NCI-H2171 (cell line): ENCODE results near the gene RNF125.
"Not testable (repeated sequence)": the region's sequence is repeated elsewhere in the genome, so short reads cannot be mapped to it uniquely, and the experiment has no call there.

ENCODE experiments used
- DNase-seq: peaks from one replicate; lab custom pipeline; 2025; lab: John Stamatoyannopoulos, UW

RNF125 gene

GRCh38 chr18:32018331-32019250 is at the start of gene RNF125:
TSS of gene RNF125 (plus strand) at chr18:32018825. CDS start at chr18:32018864, 39 bp downstream.
- DNase-seq = peak; percentile 77

- DNase-seq = no peak
Observed at GRCh38 chr18:31970617-31971016, 48.0 kb upstream of the RNF125 start.

GRCh38 chr18:31973929-31974546 is 44.6 kb upstream of the RNF125 start:
- DNase-seq = no peak

DNA sequence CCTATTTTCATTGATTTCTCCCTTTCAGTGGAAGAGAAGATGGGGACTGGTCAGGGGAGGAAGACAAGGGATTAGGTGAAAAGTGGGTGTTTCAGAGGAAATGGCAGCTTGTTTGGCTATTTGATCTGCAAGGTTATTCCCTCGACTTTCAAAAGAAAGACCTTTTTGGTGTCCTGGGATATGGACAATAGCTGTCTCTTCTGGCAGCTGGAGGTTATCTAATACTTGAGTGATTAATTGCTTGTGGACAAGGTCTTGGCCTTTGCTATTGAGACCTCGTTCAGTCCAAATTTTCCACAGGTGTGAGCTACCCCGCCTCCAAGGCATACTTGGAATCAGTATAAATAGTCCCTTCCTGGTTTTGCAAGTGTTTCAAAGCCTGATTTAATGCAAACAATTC is 42.4 kb upstream of the RNF125 start:
- DNase-seq = no peak

DNA sequence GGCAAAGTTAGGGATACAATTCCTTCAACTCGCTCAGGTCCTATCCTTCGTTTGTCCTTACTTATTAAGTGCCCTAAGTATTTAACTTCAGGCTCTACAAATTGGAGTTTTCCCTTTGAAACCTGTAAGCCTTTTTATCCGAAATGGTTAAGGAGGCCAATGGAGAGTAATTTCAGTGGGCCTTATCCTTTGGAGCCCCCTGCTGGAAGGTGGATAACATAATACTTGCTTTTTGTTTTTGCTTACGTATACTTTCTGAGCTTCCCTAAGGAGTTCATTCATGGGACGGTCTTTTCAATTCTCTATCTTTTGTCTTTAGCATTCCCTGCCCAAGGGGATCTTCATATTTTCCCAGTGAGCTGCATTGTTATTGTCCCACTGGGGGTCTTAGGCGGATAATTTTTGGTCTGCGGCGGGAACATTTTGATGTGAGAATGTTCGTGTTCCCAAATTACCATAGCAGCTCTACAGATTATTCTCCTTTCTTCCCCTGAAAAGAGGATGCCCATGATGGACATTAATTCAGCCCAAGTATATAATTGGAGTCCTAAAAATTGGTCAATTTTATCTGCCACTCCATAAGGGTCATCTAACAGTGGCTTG is 41.3 kb upstream of the RNF125 start:
- peak; percentile 31 for DNase-seq

DNA sequence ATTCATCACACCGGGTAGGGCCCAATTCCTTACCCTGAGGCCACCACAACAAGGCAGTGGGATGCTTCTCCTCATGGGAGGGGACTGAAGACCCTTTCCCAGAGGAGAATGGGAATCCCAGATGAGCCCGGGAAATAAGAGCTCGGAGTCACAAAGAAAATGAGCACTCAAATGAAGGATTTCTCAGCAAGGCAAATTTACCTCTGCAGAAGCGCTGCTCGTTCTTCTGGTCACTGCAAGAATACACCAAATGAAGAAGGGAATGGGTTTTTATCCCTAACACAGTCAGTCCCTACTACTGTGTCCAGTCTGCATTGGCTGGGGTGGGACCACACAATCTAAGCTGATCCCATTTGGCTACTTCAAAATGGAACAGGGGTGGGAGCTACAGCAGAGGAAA is 40.0 kb upstream of the RNF125 start:
- no peak for DNase-seq

DNA sequence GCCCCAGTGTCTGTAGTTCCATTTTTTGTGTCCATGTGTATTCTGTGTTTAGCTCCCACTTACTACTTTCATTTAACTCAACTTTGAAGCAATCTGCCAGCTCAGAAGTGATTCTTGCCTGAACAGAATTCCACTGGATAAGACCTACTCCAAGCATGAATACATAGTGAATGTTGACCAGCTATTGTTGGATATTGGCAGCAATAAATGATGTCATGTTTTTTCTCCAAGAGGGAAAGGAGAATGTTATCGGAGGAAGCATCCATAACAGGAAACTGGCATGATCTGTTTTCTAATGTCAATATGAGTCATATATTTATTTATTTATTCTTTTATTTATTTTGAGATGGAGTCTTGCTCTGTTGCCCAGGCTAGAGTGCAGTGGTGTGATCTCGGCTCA is 38.9 kb upstream of the RNF125 start:
- DNase-seq = no peak

DNA sequence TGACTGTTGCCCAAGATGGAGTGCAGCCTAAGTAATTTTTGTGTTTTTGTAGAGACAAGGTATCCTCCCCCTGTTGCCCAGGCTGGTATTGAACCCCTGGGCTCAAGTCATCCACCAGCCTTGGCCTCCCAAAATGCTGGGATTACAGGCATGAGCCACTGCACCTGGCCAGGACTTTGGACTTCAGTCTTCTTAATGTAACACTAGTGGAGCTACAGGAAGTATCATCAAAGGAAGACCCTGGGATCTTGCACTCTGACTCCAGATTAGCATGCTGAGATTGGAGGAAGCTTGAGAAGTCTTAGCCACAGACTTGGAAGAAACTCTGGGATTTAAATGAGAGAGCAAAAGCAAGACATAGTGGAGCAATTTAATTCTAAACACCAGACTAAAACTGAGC is 37.8 kb upstream of the RNF125 start:
- no peak for DNase-seq

- no peak for DNase-seq
Observed at GRCh38 chr18:31983020-31983419, 35.6 kb upstream of the RNF125 start.

- no peak for DNase-seq
Observed at GRCh38 chr18:31983976-31984375, 34.6 kb upstream of the RNF125 start.

DNA sequence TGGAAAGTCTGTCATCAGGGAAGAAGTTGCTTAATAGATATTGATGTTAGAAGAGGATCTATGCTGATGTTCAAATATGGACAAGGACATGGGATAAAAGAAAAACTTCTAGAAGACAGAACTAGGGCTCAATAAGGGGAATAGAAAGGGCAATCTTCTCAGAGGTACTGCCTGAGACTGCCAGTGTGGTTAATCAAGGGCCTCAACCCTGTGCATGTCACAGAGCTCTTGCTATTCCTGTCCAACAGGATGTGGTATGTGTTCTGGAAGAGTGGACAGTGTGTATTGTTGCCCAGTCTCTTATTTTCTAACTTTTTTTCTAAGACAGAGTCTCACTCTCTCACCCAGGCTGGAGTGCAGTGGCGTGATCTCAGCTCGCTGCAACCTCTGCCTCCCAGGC is 27.8 kb upstream of the RNF125 start:
- no peak for DNase-seq

DNA sequence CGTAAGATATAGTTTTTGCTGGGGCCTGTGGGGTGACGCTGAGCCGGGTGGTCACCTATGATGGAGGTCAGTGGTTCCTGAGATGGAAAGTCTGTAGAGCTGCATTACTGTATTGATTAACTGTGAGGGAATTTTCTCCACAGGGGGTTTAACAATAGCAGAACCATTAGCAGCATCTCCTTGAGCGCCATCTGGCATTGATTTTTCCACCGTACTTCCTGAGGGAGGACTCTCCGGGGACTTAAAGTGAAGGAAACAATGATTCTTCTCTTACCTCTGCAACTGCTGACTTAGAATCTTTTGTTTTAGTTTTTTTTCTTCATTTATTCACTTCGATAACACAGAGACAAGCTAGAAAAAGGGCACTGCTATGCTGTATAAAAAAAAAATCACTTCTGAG is 22.6 kb upstream of the RNF125 start:
- peak; percentile 63 for DNase-seq

DNA sequence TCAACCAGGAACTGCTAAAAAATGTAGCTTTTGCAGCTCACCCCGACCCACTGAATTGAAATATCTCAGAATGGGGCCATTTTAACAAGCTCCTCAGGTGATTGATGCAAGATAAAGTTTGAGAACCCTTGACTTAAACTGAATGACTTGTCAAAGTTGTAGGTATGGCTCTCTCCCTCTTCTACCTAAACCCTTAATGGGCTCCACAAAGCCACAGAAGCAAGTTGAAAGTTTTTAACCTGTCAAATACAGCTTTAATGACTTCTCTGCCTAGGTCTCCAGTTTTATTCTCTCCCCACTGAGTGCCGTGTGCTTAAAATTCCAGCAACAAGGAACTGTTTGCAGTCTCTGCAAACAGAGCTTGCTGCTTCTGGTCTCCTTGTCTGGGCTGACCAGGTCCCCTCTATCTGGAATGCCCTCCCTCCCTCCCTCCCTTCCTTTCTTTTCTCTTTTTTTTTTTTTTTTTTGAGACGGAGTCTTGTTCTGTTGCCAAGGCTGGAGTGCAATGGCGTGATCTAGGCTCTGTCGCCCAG is 19.7 kb upstream of the RNF125 start:
- no peak for DNase-seq

DNA sequence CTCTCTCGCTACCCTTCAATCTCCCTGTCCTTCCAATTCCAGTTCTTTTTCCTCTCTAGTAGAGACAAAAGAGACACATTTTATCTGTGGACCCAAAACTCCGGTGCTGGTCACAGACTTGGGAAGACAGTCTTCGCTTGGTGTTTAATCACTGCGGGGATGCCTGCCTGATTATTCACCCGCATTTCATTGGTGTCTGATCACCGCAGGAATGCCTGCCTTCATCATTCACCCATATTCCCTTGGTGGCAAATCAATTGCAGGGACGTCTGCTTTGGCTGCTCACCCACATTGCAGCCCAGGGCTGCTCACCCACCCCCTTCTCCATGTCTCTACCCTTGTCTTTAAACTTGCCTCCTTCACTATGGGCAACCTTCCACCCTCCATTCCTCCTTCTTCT is 17.5 kb upstream of the RNF125 start:
- not testable (repeated sequence) for DNase-seq

DNA sequence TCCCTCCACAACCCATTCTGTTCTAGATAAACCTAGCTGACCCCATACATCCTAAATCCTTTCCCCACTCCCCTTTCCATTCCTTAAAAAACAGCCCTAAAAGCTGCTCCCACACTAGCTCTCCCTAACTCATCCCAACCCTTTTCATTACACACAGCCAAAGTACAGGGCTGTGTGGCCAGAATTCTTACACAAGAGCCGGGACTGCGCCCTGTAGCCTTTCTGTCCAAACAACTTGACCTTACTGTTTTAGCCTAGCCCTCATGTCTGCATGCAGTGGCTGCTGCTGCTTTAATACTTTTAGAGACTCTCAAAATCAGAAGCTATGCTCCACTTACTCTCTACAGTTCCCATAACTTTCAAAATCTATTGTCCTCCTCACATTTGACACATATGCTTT is 14.8 kb upstream of the RNF125 start:
- DNase-seq = not testable (repeated sequence)

DNA sequence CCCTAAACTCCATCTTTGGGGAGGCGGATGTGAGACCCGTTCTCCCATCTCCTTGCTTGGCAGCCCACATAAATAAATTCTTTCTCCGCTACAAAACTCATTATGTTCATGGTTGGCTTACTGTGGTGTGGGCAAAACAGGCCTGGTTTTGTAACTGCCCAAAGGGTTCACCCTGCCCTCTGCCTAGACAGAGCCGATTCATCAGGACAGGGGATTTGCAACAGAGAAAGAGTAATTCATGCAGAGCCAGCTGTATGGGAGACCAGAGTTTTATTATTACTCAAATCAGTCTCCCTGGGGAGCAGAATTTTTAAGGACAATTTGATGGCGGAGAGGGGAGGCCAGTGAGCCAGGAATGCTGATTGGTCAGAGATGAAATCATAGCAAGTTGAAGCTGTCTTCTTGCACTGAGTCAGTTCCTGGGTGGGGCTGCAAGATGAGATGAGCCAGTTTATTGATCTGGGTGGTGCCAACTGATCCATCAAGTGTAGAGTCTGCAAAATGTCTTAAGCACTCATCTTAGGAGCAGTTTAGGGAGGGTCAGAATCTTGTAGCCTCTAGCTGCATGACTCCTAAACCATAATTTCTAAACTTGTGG is 8.4 kb upstream of the RNF125 start:
- DNase-seq = no peak

- no peak for DNase-seq
Observed at GRCh38 chr18:32011193-32011592, 7.4 kb upstream of the RNF125 start.

DNA sequence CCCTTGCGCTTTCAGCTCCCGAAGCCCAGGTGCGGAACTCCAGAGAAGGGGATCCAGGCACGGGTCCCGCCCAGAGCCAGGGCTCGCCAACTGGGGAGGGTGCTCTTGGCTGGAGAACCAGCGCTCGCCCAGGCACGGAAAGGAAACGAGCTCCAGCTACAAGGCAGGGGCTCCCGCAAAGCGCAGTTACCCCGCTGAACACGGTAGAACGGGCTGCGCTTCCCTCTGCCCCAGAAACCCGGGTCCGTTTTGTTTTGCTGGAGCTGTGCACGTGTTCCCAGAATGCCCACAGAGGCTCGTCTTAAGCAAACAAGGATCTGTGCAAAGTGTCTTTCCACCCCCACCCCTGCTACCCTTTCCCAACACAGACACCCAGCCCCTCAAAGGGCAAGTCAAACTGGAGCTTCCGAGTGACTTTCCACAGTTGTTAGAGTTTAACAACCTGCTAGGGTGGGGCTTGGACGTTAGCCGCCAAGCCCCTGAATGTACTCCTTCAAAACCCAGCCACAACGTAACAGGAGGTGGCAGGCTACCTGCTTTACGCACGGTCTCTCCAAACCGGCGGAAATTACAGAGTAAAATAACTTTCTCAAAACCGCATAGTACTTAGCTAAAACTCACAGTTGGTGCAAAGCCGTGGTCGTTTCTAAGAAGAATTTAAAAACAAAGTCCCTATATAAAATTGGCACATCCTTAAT is 775 bp downstream of the RNF125 start:
- peak; percentile 1 for DNase-seq

DNA sequence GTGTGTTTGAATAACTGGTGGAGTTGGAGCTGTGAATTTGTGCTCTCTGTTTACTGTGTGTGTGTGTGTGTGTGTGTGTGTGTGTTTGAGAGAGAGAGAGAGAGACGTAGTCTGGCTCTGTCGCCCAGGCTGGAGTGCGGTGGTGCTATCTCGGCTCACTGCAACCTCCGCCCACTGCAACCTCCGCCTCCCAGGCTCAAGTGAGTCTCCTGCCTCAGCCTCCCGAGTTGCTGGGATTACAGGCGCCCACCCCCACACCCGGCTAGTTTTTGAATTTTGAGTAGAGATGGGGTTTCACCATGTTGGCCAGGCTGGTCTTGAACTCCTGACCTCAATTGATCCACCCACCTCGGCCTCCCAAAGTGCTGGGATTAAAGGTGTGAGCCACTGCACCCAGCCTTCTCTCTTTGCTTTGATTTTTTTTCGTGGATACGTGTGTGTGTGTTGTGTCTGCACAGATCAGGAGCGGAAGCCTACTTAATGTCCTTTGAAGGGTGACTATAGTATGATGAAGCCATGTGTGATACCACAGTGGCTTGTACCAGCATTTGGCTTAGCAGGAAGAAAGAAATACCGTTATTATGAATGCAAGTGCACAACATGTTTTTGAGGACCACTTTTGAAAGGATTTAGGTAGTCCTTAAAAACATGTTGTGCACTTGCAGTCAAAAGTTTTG is 1.5 kb downstream of the RNF125 start:
- not testable (repeated sequence) for DNase-seq

- no peak for DNase-seq
Observed at GRCh38 chr18:32021756-32022564, 3.3 kb downstream of the RNF125 start.
